Measurements from ENCODE around the gene PTER.

GRCh38 chr10:16562891-16563290, 126.1 kb downstream of the PTER start:
- TF ChIP-seq EZH2 (optimal IDR thresholded peaks at IDR 0.05; ENCODE audit: low read depth, low read length), result no peak
- TF ChIP-seq, protein P1, sequence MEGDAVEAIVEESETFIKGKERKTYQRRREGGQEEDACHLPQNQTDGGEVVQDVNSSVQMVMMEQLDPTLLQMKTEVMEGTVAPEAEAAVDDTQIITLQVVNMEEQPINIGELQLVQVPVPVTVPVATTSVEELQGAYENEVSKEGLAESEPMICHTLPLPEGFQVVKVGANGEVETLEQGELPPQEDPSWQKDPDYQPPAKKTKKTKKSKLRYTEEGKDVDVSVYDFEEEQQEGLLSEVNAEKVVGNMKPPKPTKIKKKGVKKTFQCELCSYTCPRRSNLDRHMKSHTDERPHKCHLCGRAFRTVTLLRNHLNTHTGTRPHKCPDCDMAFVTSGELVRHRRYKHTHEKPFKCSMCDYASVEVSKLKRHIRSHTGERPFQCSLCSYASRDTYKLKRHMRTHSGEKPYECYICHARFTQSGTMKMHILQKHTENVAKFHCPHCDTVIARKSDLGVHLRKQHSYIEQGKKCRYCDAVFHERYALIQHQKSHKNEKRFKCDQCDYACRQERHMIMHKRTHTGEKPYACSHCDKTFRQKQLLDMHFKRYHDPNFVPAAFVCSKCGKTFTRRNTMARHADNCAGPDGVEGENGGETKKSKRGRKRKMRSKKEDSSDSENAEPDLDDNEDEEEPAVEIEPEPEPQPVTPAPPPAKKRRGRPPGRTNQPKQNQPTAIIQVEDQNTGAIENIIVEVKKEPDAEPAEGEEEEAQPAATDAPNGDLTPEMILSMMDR (IDR thresholded peaks at IDR 0.05; ENCODE audit: low read length), result no peak
